Measurements from ENCODE around the gene PLA2G4A.

DNA sequence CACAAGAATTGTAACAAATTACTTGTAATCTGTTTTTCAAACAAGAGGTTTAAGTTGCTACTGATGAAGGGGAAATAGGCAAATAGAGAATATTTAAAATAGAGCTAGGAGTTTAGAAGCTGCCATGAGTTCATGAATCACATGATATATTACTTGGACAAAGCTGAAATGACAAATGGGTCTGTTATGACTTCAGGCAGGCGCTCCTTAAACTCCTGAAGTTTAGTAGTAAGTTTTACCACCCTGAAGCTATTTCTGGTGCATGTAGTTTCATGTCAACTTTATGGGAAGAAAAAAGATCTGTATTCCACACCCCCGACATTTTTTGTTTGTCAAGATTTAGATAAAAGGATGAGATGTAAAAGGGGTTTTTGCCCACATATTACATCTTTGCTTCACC is 58.5 kb downstream of the PLA2G4A start:
- no peak for TF ChIP-seq CTCF (IDR thresholded peaks at IDR 0.05)
- TF ChIP-seq POLR2A (IDR thresholded peaks at IDR 0.05) = no peak

Data from esophagus squamous epithelium (tissue), 4 donors.